GM19238 (cell line): ENCODE data around the gene ITPA.

Experiments used
- DNase-seq: peaks from one replicate; pipeline ENCODE4 v3.0.0; 2011; ENCODE audit warnings: low spot score; ENCODE audit not compliant: insufficient read length

ITPA gene

DNA sequence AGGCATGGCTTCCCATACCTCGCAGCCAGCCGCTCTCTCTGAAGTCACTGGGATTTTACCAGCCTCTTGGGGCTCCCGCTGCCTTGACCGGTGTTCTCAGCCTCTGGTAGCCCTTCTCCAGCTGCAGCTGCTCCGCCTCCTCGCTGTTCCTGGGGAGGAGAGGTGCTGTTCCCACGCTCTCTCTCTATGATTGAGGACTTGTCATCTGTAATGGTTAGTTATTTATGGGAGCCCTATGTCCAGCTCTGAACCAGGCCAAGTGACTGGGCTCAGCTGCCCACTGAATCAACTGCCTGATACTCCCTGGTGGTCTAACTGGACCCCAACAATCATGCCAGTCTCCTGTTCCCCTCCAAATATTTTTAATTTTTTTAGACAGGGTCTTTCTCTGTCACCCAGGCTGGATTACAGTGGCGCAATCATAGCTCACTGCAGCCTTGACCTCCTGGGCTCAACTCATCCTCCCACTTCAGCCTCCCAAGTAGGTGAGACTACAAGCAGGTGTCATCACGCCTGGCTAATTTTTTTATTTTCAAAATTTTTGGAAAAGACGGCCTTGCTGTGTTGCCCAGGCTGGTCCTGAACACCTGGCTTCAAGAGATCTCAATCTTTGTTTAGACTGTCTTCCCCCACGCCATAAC, 34.5 kb downstream of the ITPA start:
- DNase-seq: no peak

DNA sequence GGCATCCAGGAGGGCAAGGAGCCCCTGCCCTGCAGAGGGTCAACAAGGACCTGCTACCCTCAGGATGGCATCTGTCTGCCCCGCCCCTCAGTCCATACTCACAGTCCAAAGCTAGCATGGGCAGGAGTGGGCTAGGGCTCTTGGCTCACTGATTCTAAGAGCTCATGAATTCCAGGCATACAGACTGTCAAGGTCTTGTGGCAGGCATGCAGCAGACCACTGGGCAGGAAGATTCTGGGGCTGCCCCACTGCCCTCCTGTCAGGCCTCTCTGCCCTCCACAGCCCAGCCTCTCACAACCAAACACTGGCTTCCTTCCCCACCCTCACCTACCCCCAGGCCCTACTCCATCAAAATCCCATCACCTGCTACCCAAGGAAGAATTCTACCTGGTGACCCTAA, 35.3 kb downstream of the ITPA start:
- no peak for DNase-seq

DNA sequence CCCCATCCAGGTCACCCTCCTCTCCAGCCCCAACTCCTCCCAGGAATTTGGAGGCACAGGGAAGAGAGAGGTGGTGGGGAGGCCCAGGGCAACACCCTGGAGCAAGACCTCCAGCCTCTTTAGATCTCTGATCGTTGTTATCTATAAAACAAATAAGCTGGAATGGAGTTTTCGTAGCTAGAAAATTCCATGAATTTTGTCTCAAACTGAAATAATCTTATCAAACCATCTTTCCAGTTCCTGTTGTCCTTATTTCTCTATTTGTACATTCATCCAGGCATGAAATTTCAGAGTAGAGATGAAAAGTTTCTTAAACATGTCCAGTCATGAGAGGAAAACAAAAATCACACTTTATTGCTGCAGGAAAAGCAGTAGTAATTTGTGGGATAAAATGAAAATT, 35.9 kb downstream of the ITPA start:
- DNase-seq: no peak

DNA sequence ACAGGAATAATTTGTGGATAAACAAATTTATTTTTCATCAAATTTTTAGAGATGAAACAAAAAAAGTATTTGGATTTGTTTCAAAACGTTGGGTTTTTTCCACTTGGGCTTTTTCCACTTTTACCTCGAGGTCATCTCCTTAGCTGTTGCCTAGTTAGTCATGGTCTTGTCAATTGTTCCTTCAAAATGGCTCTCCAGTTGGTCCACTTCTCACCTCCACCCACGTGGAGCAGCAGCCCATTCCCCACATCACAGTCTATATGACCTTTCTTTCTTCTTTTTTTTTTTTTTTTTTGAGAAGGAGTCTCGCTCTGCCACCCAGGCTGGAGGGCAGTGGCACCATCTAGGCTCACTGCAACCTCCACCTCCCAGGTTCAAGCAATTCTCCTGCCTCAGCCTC, 36.4 kb downstream of the ITPA start:
- no peak for DNase-seq

DNA sequence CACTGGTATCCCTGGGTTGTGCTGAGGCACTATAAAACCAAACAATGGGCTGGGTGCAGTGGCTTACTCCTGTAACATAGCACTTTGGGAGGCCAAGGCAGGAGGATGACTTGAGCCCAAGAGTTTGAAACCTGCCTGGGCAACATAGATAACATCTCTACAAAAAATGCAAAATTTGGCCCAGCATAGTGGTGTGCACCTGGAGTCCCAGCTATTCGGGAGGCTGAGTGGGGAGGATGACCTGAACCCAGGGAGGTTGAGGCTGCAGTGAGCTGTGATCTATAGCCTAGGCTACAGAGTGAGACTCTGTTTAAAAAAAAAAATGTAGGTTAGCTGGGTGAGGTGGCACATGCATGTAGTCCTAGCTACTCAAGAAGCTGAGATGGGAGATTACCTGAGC, 37.4 kb downstream of the ITPA start:
- DNase-seq: no peak

DNA sequence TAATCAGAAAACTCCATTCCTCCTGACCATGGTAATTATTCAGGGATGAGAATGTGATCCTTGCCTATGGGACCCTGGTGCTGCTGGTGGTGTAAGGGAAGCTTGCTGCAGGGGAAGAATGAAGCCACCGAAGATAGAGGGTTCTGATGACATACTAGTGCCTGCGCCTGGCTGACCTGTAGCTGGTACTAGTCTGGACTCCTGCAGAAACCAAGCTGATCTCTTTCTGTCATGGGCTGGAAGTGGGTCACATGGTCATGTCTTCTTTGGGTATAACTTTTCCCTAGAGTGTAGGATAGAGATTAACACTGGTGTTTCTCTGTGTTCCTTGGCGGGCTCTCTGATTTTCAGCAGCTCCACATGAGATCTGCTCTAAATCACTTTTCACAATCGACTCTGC, 38.3 kb downstream of the ITPA start:
- no peak for DNase-seq

DNA sequence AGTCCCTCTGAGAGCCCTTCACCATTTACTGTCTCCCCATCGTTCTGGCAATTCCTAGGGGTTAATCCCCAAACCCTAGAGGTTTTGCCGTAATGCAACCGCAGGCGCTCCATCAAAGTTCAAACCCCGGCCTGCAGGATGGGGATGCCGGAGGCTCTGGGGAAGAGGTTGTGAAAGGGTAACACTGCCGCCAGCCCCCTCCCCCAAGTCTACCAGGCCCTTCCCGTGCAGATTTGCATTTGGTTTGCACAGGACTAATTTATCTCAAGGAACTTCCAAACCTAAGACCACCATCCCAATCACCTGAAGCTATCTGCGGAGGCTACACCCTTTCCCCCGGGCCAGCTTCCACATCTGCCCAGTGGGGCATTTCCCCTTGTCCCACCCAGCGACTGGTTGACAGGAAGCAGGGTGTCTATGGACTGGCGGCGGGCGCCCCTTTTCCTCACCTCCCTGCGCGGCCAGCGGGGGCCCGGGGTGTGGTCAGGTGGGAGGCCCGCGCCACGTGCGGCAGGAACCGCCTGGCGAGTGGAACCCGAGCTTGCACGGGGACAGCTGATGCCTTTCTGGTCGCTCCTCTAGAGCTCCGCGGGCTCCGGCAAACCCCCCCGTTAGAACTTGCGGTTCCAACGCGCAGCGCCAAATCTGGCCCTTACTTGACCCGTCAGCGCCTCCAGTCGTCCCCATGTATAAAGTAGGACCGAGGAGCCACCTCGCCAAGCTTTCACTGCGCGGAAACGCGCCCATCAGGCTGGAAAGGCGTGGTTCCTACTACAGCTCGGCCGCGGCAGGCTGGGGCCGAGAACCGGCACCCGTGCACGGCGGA, 39.1 kb downstream of the ITPA start:
- DNase-seq: no peak

DNA sequence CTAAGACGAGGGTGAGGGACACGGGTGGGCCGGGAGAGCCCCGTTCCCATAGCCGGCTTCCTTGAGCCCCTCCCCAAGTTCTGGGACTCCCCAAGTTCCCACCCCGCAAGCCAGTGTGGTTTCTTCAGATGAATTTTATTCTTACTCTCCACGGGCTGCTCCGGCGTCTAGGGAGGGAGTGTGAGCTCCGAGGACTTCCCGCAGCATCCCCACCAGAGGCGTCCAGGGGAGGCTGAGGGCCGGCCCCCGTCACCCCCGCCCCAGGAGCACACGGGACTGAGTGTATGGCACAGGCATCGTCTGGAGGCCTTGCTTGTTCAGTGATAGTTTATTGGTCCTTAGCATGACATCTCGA, 39.7 kb downstream of the ITPA start:
- DNase-seq: no peak

DNA sequence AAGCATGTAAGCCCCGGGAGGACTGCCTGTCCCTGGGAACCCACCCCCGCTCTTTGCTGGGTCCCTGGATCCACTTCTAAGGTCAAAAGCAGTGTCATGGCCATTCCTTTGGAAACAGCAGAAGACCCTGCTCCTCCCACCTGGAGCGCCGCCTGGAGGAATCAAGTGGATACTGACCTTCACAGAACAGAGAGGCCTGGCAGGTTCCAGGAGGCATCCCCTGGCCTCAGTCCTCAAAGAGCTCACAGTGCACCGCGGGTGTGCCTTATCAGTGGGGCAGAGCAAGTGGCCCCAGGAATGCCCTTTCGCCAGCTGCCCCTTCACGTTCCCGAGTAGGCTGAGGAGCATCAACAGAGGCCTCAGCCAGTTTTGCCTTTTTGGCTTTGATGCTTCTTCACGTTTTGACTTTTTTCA, 40.8 kb downstream of the ITPA start:
- DNase-seq: no peak

DNA sequence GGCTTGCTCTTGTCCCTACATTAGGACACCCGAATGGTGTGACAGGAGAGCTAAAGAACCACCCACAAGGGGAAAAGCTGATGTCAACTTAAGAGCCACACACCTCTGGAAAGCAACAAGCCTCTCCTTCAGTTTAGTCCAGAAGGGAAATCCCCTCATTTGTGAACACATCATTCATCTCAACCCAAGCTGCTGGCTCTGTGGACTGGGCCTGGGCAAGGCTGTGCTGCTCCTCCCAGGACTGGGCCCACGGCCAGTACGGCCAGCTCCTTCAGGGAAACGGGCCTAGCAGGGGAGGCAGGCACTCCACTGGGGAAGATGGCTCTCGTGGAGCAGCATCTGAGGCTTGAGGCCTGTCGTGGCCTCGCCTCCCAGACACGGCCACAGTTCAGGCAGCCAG, 42.5 kb downstream of the ITPA start:
- no peak for DNase-seq

DNA sequence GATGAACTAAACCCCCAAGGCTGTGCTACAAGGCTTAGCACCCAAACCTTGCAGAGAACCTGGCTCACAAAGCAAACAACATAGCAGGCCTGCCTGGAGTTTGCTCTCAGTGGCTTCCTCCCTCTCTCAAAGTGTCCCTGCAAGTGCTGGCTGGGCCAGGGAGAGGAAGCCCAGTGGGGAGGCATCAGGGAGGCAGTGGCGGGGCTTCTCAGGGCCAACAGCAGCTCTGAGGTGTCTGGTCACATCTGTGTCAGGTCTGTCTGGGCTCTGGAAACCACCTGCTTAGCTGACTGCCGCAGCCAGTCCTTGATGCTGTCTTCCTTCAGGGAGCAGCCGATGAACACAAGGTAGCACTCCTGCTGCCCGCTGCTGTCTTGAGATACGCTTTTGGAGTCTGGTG, 46.4 kb downstream of the ITPA start:
- DNase-seq: no peak

DNA sequence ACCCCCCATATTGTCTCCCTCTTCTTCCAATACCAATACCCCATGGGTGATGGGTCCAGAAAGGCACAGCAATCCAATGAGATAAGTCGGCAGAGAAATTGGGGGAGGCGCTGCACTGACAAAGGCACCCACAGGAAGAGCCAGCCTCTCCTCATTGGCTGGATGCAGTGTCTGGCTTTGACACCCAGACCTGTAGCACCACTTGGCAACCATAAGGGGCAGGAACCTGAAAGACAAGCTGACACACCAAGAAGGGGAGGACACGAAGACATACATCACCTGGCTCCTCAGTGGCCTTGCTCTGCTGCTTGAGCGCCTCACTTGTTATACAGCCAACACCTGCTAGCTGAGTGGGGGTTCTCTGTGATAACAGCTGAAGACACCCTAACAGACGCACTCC, 49.1 kb downstream of the ITPA start:
- no peak for DNase-seq

DNA sequence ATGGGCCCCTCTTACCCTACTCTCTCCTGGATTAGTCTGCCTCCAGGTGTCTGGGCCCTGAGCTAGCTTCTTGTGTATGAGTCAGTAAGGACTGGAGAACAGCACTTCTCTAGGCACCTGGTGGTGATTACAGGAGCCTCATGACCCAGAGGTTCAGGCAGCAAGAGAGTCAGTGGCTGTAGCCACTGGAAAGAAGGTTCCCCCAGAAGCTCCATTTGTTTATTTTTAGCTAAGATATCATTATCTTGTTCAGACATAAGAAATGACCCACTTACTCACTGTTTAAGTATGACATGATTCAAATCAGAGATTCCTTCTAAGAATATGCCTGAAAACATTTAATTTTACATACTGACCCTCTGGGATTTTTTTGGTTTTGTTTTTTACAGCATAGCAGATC, 53.3 kb downstream of the ITPA start:
- DNase-seq: no peak

DNA sequence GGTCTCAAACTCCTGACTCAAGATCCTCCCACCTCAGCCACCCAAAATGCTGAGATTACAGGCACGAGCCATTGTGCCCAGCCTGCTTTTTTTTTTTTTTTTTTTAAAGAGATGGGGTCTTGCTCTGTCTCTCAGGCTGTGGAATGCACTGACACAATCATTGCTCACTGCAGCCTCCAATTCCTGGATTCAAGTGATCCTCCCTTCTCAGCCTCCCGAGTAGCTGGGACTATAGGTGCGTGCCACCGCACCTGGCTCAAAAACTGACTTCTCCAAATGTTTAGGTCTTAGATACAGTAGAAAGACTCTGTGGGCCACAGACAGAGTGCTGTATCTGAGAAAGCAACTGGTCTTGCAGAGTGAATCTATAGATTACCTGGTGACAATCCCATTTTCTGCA, 60.8 kb downstream of the ITPA start:
- no peak for DNase-seq

DNA sequence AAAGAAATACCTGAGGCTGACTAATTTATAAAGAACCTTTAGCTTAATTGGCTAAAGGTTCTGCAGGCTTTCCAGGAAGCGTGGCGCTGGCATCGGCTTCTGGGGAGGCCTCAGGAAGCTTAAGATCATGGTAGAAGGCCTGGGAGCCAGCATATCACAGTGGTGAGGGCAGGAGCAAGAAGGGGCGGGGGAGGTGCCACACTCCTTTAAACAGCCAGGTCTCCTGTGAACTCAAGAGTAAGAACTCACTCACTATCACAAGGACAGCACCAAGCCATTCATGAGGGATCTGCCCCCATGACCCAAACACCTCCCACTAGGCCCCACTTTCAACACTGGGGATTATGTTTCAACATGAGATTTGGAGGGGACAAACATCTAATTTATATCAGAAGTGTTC, 64.1 kb downstream of the ITPA start:
- no peak for DNase-seq
